Osteocyte (in vitro differentiated cells): Measurements from ENCODE around the gene PER1. TPM values are rescaled to one million over a fixed set of nuclear protein-coding genes. Genes with fewer than 3 reads are reported as not detected.

Source experiments
- DNase-seq: peaks from one replicate; pipeline ENCODE4 v3.0.0; 2021; ENCODE audit warnings: mixed read lengths; ENCODE audit not compliant: unreplicated experiment; ENCODE audit errors: extremely low spot score
- H3K27ac Mint-ChIP-seq: one replicate; pipeline ENCODE4 v1.8.0; 2021; ENCODE audit warnings: mild to moderate bottlenecking, mixed read lengths; ENCODE audit not compliant: unreplicated experiment
- H3K27me3 Mint-ChIP-seq: one replicate; pipeline ENCODE4 v1.8.0; 2021; ENCODE audit warnings: mixed read lengths; ENCODE audit not compliant: unreplicated experiment
- H3K36me3 Mint-ChIP-seq: one replicate; pipeline ENCODE4 v1.8.0; 2021; ENCODE audit warnings: mixed read lengths; ENCODE audit not compliant: unreplicated experiment
- H3K4me1 Mint-ChIP-seq: one replicate; pipeline ENCODE4 v1.8.0; 2021; ENCODE audit warnings: mixed read lengths; ENCODE audit not compliant: unreplicated experiment
- H3K4me3 Mint-ChIP-seq: one replicate; pipeline ENCODE4 v1.8.0; 2021; ENCODE audit warnings: mild to moderate bottlenecking, moderate library complexity, mixed read lengths; ENCODE audit not compliant: unreplicated experiment
- H3K9me3 Mint-ChIP-seq: one replicate; pipeline ENCODE4 v1.8.0; 2021; ENCODE audit warnings: mixed read lengths; ENCODE audit not compliant: unreplicated experiment
- total RNA-seq: library from RNA; stranded (reverse); gene quantifications from 2 replicates; pipeline ENCODE4 v1.2.1, GENCODE V29; 2021
- TF ChIP-seq, protein P1 (sequence below): fragments of 200-600 bp; sonication (generic); IDR thresholded peaks from 2 replicates; pipeline ENCODE4 v1.5.0; 2021; ENCODE audit warnings: antibody characterized with exemption, mild to moderate bottlenecking, moderate library complexity

Gene PER1
- total RNA-seq, 1 donor from 2014 or later: 173 TPM

DNA sequence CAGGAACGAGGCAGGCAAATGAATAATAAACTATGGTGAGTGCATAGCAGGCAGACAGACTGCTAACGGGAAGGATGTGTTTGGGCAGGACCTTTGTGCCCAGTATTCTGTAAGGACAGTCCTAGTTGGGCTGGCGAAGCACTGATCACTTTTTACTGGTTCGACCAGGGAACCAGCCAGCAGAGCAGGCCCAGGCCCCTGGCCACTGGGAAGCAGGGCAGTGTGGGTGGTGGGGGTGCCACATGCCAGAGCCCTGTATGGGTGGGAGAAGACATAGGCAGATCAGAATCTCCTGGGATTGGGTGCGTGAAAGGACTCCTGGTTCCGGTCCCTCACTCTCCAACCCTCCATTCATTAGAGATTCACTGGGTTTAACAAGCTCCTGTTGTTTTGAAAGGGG is 14.5 kb upstream of the PER1 start:
- H3K36me3 Mint-ChIP-seq: peaks cover under 1% of the 10 kb centered on the region
- no peaks in the 10 kb centered on the region for H3K27me3 Mint-ChIP-seq
- no peak for DNase-seq
- no peak overlapping the region for H3K27ac Mint-ChIP-seq
- no peaks in the 10 kb centered on the region for H3K9me3 Mint-ChIP-seq
- peaks cover 23% of the 10 kb centered on the region for H3K4me1 Mint-ChIP-seq
- TF ChIP-seq, protein P1, sequence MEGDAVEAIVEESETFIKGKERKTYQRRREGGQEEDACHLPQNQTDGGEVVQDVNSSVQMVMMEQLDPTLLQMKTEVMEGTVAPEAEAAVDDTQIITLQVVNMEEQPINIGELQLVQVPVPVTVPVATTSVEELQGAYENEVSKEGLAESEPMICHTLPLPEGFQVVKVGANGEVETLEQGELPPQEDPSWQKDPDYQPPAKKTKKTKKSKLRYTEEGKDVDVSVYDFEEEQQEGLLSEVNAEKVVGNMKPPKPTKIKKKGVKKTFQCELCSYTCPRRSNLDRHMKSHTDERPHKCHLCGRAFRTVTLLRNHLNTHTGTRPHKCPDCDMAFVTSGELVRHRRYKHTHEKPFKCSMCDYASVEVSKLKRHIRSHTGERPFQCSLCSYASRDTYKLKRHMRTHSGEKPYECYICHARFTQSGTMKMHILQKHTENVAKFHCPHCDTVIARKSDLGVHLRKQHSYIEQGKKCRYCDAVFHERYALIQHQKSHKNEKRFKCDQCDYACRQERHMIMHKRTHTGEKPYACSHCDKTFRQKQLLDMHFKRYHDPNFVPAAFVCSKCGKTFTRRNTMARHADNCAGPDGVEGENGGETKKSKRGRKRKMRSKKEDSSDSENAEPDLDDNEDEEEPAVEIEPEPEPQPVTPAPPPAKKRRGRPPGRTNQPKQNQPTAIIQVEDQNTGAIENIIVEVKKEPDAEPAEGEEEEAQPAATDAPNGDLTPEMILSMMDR: no peak
- no peak overlapping the region for H3K4me3 Mint-ChIP-seq

- no peak overlapping the region for H3K4me3 Mint-ChIP-seq
- peaks cover 32% of the 10 kb centered on the region for H3K4me1 Mint-ChIP-seq
- H3K27me3 Mint-ChIP-seq: no peaks in the 10 kb centered on the region
- H3K36me3 Mint-ChIP-seq: peaks cover 8% of the 10 kb centered on the region
- TF ChIP-seq, protein P1: no peak
- no peaks in the 10 kb centered on the region for H3K9me3 Mint-ChIP-seq
- DNase-seq: no peak
- H3K27ac Mint-ChIP-seq: peak overlapping the region; percentile 98
These were observed 12.6 kb upstream of the PER1 start for GRCh38 chr17:8164815-8165131.

GRCh38 chr17:8163978-8164814 is 12.0 kb upstream of the PER1 start:
- Mint-ChIP-seq H3K27me3 (no peaks in the 10 kb centered on the region), H3K4me1 (peaks cover 33% of the 10 kb centered on the region), H3K4me3 (peak overlapping the region; percentile 87), H3K27ac (peak overlapping the region; percentile 98), H3K9me3 (no peaks in the 10 kb centered on the region), H3K36me3 (peaks cover 8% of the 10 kb centered on the region)
- no peak for DNase-seq
- TF ChIP-seq, protein P1: no peak

GRCh38 chr17:8162997-8163977 is 11.1 kb upstream of the PER1 start:
- H3K4me3 Mint-ChIP-seq: peak overlapping the region; percentile 87
- no peak for DNase-seq
- peak overlapping the region; percentile 98 for H3K27ac Mint-ChIP-seq
- TF ChIP-seq, protein P1: no peak
- H3K36me3 Mint-ChIP-seq: peaks cover 11% of the 10 kb centered on the region
- H3K9me3 Mint-ChIP-seq: no peaks in the 10 kb centered on the region
- H3K27me3 Mint-ChIP-seq: no peaks in the 10 kb centered on the region
- peaks cover 38% of the 10 kb centered on the region for H3K4me1 Mint-ChIP-seq
